ENCODE data around the gene FAM117B.

DNA sequence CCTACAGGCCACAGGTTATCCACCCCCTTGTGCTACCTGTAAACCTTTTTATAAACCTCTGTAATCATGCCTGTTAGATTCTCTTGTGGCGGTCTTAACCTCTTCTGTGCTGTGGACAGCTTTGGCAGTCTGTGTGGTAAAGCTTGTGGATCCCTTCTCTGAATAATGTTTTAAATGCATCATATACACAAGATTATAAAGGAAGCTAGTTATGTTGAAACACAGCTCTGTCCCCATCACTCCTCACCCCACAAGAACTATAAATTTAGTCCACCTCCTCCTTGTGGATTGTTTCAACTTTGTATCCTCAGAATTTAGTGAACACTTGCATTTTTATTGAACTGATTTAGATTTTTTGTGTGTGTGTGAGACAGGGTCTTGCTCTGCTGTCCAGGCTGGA is 129.1 kb downstream of the FAM117B start:
- TF ChIP-seq, protein P1, sequence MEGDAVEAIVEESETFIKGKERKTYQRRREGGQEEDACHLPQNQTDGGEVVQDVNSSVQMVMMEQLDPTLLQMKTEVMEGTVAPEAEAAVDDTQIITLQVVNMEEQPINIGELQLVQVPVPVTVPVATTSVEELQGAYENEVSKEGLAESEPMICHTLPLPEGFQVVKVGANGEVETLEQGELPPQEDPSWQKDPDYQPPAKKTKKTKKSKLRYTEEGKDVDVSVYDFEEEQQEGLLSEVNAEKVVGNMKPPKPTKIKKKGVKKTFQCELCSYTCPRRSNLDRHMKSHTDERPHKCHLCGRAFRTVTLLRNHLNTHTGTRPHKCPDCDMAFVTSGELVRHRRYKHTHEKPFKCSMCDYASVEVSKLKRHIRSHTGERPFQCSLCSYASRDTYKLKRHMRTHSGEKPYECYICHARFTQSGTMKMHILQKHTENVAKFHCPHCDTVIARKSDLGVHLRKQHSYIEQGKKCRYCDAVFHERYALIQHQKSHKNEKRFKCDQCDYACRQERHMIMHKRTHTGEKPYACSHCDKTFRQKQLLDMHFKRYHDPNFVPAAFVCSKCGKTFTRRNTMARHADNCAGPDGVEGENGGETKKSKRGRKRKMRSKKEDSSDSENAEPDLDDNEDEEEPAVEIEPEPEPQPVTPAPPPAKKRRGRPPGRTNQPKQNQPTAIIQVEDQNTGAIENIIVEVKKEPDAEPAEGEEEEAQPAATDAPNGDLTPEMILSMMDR (IDR thresholded peaks at IDR 0.05): no peak
- no peak for TF ChIP-seq POLR2AphosphoS5 (IDR thresholded peaks at IDR 0.05)
- no peak for TF ChIP-seq EP300 (IDR thresholded peaks at IDR 0.05)

Measured in sigmoid colon (tissue), 4 donors.